Lower leg skin (tissue), 3 donors: ENCODE measurements around the gene FEM1B.

Source experiments
- CTCF ChIP-seq, 3 donors: fragments of 450-650 bp; IDR thresholded peaks; one replicate each; pipeline ENCODE4 v1.5.1; 2016; ENCODE audit warnings: antibody characterized with exemption in 3 of 3, mild to moderate bottlenecking in 3 of 3, moderate library complexity in 2 of 3
- POLR2A ChIP-seq, 2 donors: fragments of 450-650 bp; IDR thresholded peaks; one replicate each; pipeline ENCODE4 v1.6.1; 2016 to 2017; ENCODE audit warnings: antibody characterized with exemption in 2 of 2, mild to moderate bottlenecking in 1 of 2, moderate library complexity in 1 of 2

- TF ChIP-seq POLR2A (IDR thresholded peaks at IDR 0.05) = no peak
- TF ChIP-seq CTCF (IDR thresholded peaks at IDR 0.05) = no peak
Measured at GRCh38 chr15:68239025-68239424, 38.5 kb upstream of the FEM1B start.
